ENCODE measurements around the gene BANP.
"Not testable (repeated sequence)": the region's sequence is repeated elsewhere in the genome, so short reads cannot be mapped to it uniquely, and the experiment has no call there.

BANP gene

GRCh38 chr16:88113545-88114045, 162.4 kb downstream of the BANP start:
- FAIRE-seq (no peak), DNase-seq (ENCODE audit: insufficient read length, low spot score) (no peak)
- TF ChIP-seq POLR2A (IDR thresholded peaks at IDR 0.05; ENCODE audit: low read depth, low read length) = no peak

- FAIRE-seq; DNase-seq (ENCODE audit: insufficient read length, low spot score): not testable (repeated sequence)
Measured at GRCh38 chr16:88114541-88115228, 163.5 kb downstream of the BANP start.

GRCh38 chr16:88116121-88116520, 164.9 kb downstream of the BANP start:
- no peak for TF ChIP-seq POLR2A (IDR thresholded peaks at IDR 0.05; ENCODE audit: low read depth, low read length)
- DNase-seq (ENCODE audit: insufficient read length, low spot score) (no peak), FAIRE-seq (no peak)

GRCh38 chr16:88117476-88117868, 166.2 kb downstream of the BANP start:
- FAIRE-seq (no peak), DNase-seq (ENCODE audit: insufficient read length, low spot score) (no peak)
- TF ChIP-seq POLR2A (IDR thresholded peaks at IDR 0.05; ENCODE audit: low read depth, low read length) = no peak

- FAIRE-seq (no peak), DNase-seq (ENCODE audit: insufficient read length, low spot score) (no peak)
- no peak for TF ChIP-seq POLR2A (IDR thresholded peaks at IDR 0.05; ENCODE audit: low read depth, low read length)
Measured at GRCh38 chr16:88118376-88118775, 167.1 kb downstream of the BANP start.

DNA sequence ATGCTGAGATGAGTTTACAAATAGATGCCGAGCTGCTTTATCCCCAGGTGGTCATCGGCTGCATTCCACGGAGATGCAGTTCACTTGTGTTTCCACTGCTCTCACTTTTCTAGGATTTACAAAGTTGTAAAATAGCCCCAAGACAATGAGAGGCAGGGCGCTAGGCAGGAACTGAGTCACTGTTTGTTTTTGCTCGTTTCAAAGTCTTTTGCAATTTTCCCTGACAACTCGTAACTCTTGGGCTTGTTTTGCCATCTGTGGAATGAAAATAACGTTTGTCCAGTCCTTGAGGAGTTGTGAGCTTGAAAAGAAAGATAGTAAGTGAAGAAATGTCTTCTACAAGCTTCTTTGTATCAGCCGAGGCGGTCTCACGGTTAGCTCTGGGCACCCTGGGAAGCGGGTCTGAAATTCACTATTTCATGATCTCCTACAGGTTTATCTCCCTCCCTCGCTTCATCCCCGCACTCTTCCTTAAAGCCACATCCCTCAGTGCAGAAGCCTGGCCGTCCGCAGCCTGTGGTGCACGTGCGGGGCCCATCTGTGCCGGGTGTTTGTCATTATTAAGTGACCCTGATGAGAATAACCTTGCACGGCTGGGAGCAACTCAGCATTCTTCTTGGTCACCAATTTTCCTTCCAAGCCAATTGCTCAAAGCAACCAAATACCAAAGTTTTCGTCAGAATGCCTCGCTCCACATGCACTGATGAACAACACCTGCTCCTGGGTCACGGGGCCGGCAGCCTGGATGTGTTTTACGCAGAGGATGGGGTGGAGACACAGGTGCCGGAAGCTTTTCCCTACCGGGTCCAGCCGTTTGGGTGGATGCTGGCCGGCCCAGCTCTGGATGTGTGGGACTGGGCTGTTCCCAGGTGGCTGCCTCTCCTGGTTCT, 167.9 kb downstream of the BANP start:
- not testable (repeated sequence) for FAIRE-seq

GRCh38 chr16:88119881-88120751, 168.9 kb downstream of the BANP start:
- FAIRE-seq = not testable (repeated sequence)

More for the DNA sequence above, 167.9 kb downstream of the BANP start:
- peak; percentile 30 for DNase-seq (ENCODE audit: insufficient read length, low spot score)

GRCh38 chr16:88120812-88121211, 169.6 kb downstream of the BANP start:
- TF ChIP-seq POLR2A (IDR thresholded peaks at IDR 0.05; ENCODE audit: low read depth, low read length) = no peak
- FAIRE-seq (no peak), DNase-seq (ENCODE audit: insufficient read length, low spot score) (no peak)

More at GRCh38 chr16:88119881-88120751, 168.9 kb downstream of the BANP start:
- not testable (repeated sequence) for DNase-seq (ENCODE audit: insufficient read length, low spot score)

- FAIRE-seq = not testable (repeated sequence)
Measured at GRCh38 chr16:88121391-88121790, 170.2 kb downstream of the BANP start.

DNA sequence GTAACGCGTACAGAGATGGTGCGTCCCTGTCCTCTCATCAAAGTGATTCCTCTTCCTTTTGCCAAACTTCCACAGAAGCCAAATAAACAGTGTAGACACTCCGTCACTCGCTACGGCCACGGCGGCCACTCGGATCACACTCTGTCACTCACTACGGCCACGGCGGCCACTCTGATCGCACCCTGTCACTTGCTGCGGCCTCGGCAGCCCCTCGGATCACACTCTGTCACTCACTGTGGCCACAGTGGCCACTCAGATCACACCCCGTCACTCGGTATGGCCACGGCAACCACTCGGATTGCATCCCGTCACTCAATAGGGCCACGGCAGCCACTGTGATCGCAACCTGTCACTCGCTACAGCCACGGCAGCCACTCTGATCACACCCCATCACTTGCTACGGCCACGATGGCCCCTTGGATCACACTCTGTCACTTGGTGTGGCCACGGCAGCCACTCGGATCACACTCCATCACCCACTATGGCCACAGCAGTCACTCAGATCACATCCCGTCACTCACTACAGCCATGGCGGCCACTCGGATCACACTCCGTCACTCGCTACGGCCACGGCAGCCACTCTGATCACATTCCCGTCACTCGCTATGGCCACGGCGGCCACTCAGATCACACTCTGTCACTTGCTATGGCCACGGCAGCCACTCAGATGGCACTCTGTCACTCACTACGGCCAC, 170.8 kb downstream of the BANP start:
- DNase-seq (ENCODE audit: insufficient read length, low spot score) (no peak), FAIRE-seq (no peak)
- TF ChIP-seq POLR2A (IDR thresholded peaks at IDR 0.05; ENCODE audit: low read depth, low read length) = no peak

More at GRCh38 chr16:88121391-88121790, 170.2 kb downstream of the BANP start:
- DNase-seq (ENCODE audit: insufficient read length, low spot score) = not testable (repeated sequence)
